Mammary epithelial cell (primary cell): Measurements from ENCODE around the gene VCPKMT.

ENCODE experiments used
- CTCF ChIP-seq, 2 donors: IDR thresholded peaks in 1 of 2; conservative IDR thresholded peaks in 1 of 2; 2 replicates each; pipeline ENCODE4 v1.5.1; 2011 to 2012; ENCODE audit warnings: inconsistent platforms in 2 of 2, low read length in 2 of 2, mild to moderate bottlenecking in 2 of 2, control low read depth in 1 of 2, low read depth in 1 of 2; ENCODE audit not compliant: insufficient read depth in 1 of 2; ENCODE audit errors: extremely low read depth in 1 of 2
- EZH2 ChIP-seq: IDR thresholded peaks from 2 replicates; pipeline ENCODE4 v1.6.1; 2012; ENCODE audit warnings: low read length, inconsistent platforms, borderline replicate concordance

DNA sequence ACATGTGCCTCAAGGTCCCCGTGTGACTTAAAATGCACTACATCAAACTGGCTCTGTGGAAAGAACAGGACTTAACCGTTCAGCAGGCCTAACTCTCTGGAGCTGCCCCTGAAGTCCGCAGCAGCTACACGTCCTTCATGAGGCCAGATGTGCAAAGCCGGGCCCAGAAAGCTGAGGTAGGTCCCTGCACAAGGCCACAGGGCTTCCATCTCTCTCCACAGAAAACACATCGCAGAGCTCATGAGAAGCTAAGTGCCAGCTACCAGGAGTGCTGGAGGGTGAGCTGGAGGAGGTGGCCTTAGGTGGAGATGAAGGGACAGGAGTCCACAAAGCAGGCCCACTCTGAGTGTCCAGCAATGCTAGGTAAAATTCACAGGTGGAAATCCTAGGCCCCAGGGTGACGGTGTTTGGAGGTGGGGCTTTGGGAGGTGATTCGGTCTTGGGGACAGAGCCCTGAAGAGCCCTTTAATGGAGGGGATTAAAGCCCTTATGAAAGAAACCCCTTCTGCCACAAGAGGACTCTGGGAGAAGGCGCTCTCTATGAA, 52.4 kb downstream of the VCPKMT start:
- TF ChIP-seq CTCF (conservative IDR thresholded peaks at IDR 0.05 in 1 of 2, IDR thresholded peaks at IDR 0.05 in 1 of 2; ENCODE audit: extremely low read depth in 1 of 2, insufficient read depth in 1 of 2, low read depth in 1 of 2, low read length in 2 of 2): no peak
- TF ChIP-seq EZH2: no peak
